CD4-positive, alpha-beta T cell treated with Interleukin-4 for 1 hour (primary cell): ENCODE measurements around the gene FBLN2.
"Not testable (repeated sequence)": the region's sequence is repeated elsewhere in the genome, so short reads cannot be mapped to it uniquely, and the experiment has no call there.

Experiments used
- DNase-seq, 2 donors: peaks; one replicate each; pipeline ENCODE4 v3.0.0-alpha.2; 2020 to 2022

FBLN2 gene

DNA sequence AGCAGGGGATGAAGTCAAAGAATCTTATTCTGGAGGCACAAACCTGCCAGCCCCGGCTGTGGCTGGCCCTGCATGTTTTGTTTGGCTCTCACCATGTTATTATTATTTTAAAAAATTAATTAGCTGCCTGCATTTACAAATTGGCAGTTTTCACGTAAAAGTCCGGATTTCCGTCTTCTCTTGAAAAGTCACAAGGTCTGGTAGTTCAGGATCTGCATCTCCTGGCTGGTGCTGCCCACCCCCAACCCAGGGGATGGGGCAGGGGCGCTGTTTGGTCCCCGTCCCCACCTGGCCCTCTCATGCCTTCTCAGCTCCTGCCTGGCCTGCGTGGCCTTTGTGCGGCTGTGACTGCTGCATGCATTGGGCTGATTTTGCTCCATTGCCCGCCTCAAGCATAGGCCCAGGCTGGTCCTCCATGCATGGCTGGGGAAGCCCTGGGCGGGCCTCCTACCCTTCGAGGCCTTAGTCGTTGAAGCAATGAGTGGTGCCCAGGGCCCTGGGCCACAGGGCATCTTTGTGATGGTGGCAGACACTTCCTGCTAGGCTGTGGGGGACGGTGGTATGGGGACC, 2.0 kb downstream of the FBLN2 start:
- DNase-seq: no peak

- no peak for DNase-seq
Measured at GRCh38 chr3:13552857-13553652, 4.1 kb downstream of the FBLN2 start.

GRCh38 chr3:13553686-13554085, 4.8 kb downstream of the FBLN2 start:
- DNase-seq: no peak

- no peak for DNase-seq
Measured at GRCh38 chr3:13555753-13556152, 6.8 kb downstream of the FBLN2 start.

- no peak for DNase-seq
Measured at GRCh38 chr3:13556207-13556606, 7.3 kb downstream of the FBLN2 start.

DNA sequence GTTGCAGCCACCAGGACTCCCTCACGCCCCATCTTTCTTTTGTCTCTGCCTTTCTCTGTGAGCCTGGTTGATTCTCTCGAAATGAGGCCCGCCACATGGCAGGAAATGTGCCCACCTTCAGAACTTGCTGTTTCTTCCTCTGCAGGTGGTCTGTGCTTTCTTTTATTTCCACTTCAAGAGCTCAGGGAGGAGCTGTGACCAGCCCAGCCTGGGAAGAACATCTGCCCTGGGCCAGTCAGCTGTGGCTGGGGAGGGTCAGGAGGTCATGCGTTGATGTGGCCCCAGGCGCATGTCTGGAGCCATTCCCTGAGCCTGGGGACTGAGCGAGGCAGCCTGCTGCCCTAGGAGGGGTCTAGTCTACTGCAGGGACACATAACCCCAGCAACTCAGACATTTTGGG, 8.0 kb downstream of the FBLN2 start:
- DNase-seq: no peak

GRCh38 chr3:13557417-13557816, 8.5 kb downstream of the FBLN2 start:
- DNase-seq: no peak

- no peak for DNase-seq
Measured at GRCh38 chr3:13557926-13558325, 9.0 kb downstream of the FBLN2 start.

- DNase-seq: no peak
Measured at GRCh38 chr3:13558651-13559050, 9.7 kb downstream of the FBLN2 start.

GRCh38 chr3:13559764-13560525, 11.0 kb downstream of the FBLN2 start:
- no peak for DNase-seq

DNA sequence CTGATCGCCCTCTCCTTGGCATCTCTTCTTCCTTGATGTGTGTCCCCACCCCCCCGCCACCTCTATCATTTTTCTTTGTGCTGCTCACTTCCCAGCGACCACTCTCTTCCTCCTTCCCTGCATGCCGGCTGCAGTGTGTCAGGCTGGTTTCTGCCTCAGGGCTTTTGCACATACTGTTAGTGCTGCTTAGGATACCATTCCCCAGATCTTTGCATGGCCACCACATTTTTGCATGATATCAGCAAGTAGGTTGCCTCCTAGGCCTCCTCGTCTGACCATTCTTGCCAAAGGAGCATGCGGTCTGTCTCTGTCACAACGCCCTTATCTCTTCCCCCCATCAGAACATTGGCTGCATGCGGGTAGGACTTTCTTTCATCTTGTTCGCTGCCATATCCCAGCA, 12.5 kb downstream of the FBLN2 start:
- no peak for DNase-seq

- no peak for DNase-seq
Measured at GRCh38 chr3:13561967-13562366, 13.0 kb downstream of the FBLN2 start.

GRCh38 chr3:13562421-13562820, 13.5 kb downstream of the FBLN2 start:
- DNase-seq: not testable (repeated sequence)

DNA sequence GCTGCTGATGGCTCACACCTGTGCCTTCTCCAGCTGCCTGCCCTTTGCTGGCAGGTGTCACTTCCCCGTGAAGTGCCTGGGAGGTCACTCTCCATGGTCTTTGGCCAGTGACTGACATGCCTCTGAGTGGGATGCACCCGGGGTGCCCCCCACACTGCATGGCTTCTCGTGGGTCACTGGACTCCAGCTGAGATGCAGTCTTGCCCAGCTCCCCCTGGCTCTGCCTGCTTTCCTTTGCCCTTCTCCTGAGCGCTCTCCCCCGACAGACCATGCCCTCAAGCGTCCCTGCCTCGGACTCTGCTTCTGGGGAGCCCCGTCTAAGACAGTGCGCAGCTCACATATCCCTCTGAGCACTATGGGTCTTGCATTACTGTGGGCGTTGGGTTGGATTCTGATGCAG, 14.4 kb downstream of the FBLN2 start:
- DNase-seq: no peak

DNA sequence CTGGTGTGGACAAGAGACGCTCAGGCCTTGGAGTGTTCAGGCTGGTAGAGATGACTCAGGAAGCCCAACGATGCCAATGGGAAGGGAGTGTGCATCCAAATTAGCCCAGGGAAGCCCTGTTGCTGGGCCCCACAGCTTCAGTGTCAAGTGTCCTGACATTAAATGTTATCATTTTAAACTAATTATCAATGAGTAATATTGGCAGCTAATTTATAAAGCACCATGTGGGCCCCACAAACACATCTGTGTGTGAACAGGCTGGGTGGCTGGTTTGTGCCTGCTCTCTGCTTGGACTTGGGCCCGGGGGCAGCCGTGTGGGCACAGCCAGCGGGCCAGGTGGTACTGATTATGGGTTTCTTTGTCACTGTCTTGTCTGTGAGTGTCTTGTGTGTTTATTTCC, 15.0 kb downstream of the FBLN2 start:
- DNase-seq: no peak

- no peak for DNase-seq
Measured at GRCh38 chr3:13564751-13565560, 16.0 kb downstream of the FBLN2 start.

- no peak for DNase-seq
Measured at GRCh38 chr3:13565581-13566452, 16.9 kb downstream of the FBLN2 start.

- DNase-seq: no peak
Measured at GRCh38 chr3:13566453-13566748, 17.5 kb downstream of the FBLN2 start.

DNA sequence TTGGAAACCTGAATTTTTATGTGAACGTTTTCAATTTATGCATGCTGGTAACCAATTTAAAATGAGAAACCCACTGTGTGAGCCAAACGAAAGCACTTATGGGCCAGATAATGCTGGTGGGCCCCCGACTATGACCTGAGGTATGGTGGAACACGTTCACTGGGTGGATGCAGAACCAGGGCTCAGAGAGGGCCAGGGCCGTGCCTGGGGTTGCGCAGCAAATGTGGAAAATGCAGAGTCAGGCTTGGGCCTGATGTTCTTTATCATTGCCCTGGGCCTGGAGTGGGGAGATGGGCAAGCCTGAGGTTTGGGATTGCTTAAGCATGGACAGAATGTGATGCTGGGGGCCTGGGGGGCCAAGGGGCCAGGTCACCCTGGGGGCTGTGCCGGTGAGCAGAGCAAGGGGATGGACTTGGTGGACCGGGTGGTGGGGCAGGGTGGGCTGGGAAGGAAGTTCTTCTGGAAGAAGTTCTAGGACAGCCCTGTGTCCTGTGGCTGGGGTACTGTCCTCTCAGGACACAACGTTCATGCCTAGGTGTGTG, 17.9 kb downstream of the FBLN2 start:
- no peak for DNase-seq

DNA sequence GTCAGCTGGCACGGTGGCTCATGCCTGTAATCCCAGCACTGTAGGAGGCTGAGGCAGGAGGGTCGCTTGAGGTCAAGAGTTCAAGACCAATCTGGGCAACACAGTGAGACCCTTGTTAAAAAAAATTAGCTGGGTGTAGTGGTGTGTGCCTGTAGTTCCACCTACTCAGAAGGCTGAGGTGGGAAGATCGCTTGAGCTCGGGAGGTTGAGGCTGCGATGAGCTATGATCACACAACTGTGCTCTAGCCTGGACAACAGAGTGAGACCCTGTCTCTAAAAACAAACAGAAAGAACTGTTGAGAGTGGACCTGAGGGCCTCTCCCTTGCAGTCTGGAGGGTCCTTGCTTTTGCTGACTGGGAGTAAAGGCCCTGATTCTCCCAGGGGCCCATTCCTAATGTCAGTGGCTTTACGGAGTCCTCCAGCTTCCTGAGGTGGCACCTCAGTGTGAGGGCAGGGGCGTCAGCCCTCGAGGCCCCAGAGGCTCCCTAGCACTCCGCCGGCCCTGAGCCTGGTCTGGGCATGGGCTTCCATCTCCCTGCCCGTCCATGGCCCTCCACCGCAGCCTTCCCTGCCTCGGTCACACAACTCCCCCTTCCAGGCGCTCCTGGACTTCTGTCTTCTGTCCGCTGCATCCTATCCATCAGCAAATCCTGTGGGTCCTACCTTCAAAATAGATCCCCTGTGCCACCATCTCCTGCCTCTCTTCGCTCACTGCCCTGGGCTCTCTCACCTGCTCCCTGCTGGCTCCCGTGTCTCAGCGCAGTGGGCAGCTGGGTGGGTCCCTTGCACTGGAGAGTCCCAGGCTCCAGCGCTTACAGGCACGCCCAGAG, 19.0 kb downstream of the FBLN2 start:
- DNase-seq: no peak

DNA sequence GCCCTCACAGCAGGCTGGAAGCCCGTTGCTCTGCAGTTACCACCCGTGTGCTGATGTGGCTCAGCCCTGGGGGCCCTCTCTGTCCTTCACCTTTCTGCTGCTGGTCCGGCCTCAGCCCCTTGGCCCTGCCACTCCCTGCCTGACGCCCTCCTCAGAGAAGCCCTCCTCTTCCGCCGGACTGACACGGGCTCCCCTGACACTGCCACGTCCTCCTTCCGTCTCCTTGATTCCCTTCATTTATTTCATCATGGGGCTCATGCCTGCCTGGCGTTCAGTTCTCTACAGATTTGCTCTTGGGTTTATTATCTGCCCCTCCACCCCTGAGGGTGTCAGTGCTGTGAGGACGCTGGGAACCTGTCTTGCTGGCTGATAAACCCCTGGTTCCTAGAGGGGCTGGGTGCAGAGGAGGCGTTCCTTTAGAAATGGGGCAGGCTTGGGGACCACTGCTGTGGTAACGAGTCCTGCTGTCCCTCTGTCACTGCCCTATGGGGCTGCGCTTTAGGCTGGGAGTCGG, 19.6 kb downstream of the FBLN2 start:
- no peak for DNase-seq
